DOHH2 (cell line): ENCODE data around the gene SFRP5.

Experiments
- H3F3A ChIP-seq: fragments of 200-600 bp; sonication (generic), shearing (Covaris generic); 2 replicates; pipeline ENCODE4 v1.6.0; 2016; ENCODE audit warnings: antibody characterized with exemption, mild to moderate bottlenecking; ENCODE audit not compliant: control insufficient read depth, insufficient read depth
- H3K27ac ChIP-seq: fragments of 200-600 bp; sonication (generic); 2 replicates; pipeline ENCODE4 v1.5.1; 2014; ENCODE audit warnings: low read depth, mild to moderate bottlenecking, low read length, moderate library complexity
- H3K27me3 ChIP-seq: fragments of 200-600 bp; sonication (generic); 2 replicates; pipeline ENCODE4 v1.6.1; 2014; ENCODE audit warnings: mild to moderate bottlenecking, low read length, mixed read lengths; ENCODE audit not compliant: control insufficient read depth
- H3K36me3 ChIP-seq: fragments of 200-600 bp; sonication (generic); 2 replicates; pipeline ENCODE4 v1.6.1; 2014; ENCODE audit warnings: mild to moderate bottlenecking, low read length, moderate library complexity, mixed read lengths; ENCODE audit not compliant: control insufficient read depth
- H3K4me1 ChIP-seq: fragments of 200-600 bp; sonication (generic); 2 replicates; pipeline ENCODE4 v1.6.1; 2014; ENCODE audit warnings: mild to moderate bottlenecking, low read length, mixed read lengths; ENCODE audit not compliant: control insufficient read depth
- H3K4me2 ChIP-seq: fragments of 200-600 bp; sonication (generic); 2 replicates; pipeline ENCODE4 v1.6.0; 2014; ENCODE audit warnings: mild to moderate bottlenecking, low read length, moderate library complexity
- H3K4me3 ChIP-seq: fragments of 200-600 bp; sonication (generic); 2 replicates; pipeline ENCODE4 v1.5.1; 2014; ENCODE audit warnings: mild to moderate bottlenecking, low read length, mixed read lengths
- H3K79me2 ChIP-seq: fragments of 200-600 bp; sonication (generic); 2 replicates; pipeline ENCODE4 v1.6.1; 2014; ENCODE audit warnings: mild to moderate bottlenecking, low read length, mixed read lengths; ENCODE audit not compliant: control insufficient read depth
- H3K9me2 ChIP-seq: fragments of 200-600 bp; sonication (generic); replicated peaks from 2 replicates; pipeline ENCODE4 v1.6.1; 2014; ENCODE audit warnings: mild to moderate bottlenecking, low read length, mixed read lengths; ENCODE audit not compliant: control insufficient read depth
- H3K9me3 ChIP-seq: fragments of 200-600 bp; sonication (generic); 2 replicates; pipeline ENCODE4 v1.6.1; 2014; ENCODE audit warnings: antibody characterized with exemption, low read length, mixed read lengths; ENCODE audit not compliant: control insufficient read depth, insufficient read depth
- H4K20me1 ChIP-seq: fragments of 200-600 bp; sonication (generic); 2 replicates; pipeline ENCODE4 v1.6.0; 2014; ENCODE audit warnings: low read depth, mild to moderate bottlenecking, antibody characterized with exemption, low read length, moderate library complexity; ENCODE audit not compliant: control insufficient read depth, insufficient read depth
- EZH2phosphoT487 ChIP-seq: fragments of 200-600 bp; sonication (generic); IDR thresholded peaks from 2 replicates; pipeline ENCODE4 v1.6.1; 2017; ENCODE audit warnings: borderline replicate concordance, mild to moderate bottlenecking, antibody characterized with exemption, low read length, moderate library complexity, mixed read lengths
- TF ChIP-seq, protein P1 (sequence below): fragments of 200-600 bp; sonication (generic); IDR thresholded peaks from one replicate; pipeline ENCODE4 v1.5.1; 2014; ENCODE audit warnings: antibody characterized with exemption, mild to moderate bottlenecking, low read depth, low read length; ENCODE audit not compliant: poor library complexity, severe bottlenecking

The SFRP5 gene

GRCh38 chr10:97754726-97755125 lies 17.1 kb downstream of the SFRP5 start:
- H3K27me3 ChIP-seq, result no peaks in the 10 kb centered on the region
- H3K9me2 ChIP-seq, result no peaks in the 10 kb centered on the region
- peaks cover 87% of the 10 kb centered on the region for H3K36me3 ChIP-seq

GRCh38 chr10:97752956-97753355 lies 18.8 kb downstream of the SFRP5 start:
- Histone ChIP-seq H3F3A (no peaks in the 10 kb centered on the region), H3K79me2 (no peaks in the 10 kb centered on the region), H3K27ac (no peak overlapping the region), H3K9me3 (no peaks in the 10 kb centered on the region), H3K9me2 (no peaks in the 10 kb centered on the region), H4K20me1 (no peaks in the 10 kb centered on the region), H3K36me3 (peaks cover 97% of the 10 kb centered on the region), H3K4me3 (no peak overlapping the region), H3K27me3 (no peaks in the 10 kb centered on the region), H3K4me1 (no peaks in the 10 kb centered on the region), H3K4me2 (no peak overlapping the region)
- TF ChIP-seq EZH2phosphoT487, result no peak
- TF ChIP-seq, protein P1, sequence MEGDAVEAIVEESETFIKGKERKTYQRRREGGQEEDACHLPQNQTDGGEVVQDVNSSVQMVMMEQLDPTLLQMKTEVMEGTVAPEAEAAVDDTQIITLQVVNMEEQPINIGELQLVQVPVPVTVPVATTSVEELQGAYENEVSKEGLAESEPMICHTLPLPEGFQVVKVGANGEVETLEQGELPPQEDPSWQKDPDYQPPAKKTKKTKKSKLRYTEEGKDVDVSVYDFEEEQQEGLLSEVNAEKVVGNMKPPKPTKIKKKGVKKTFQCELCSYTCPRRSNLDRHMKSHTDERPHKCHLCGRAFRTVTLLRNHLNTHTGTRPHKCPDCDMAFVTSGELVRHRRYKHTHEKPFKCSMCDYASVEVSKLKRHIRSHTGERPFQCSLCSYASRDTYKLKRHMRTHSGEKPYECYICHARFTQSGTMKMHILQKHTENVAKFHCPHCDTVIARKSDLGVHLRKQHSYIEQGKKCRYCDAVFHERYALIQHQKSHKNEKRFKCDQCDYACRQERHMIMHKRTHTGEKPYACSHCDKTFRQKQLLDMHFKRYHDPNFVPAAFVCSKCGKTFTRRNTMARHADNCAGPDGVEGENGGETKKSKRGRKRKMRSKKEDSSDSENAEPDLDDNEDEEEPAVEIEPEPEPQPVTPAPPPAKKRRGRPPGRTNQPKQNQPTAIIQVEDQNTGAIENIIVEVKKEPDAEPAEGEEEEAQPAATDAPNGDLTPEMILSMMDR, result no peak

More at GRCh38 chr10:97754726-97755125, 17.1 kb downstream of the SFRP5 start:
- Histone ChIP-seq H3K4me2 (no peak overlapping the region), H4K20me1 (no peaks in the 10 kb centered on the region), H3K9me3 (no peaks in the 10 kb centered on the region), H3K4me3 (no peak overlapping the region), H3K27ac (no peak overlapping the region), H3F3A (no peaks in the 10 kb centered on the region), H3K79me2 (no peaks in the 10 kb centered on the region), H3K4me1 (no peaks in the 10 kb centered on the region)
- TF ChIP-seq, protein P1, result no peak
- TF ChIP-seq EZH2phosphoT487, result no peak

GRCh38 chr10:97748116-97748515 lies 23.7 kb downstream of the SFRP5 start:
- Histone ChIP-seq H3K36me3 (peaks cover 93% of the 10 kb centered on the region), H3K9me3 (no peaks in the 10 kb centered on the region), H3K4me3 (no peak overlapping the region), H4K20me1 (no peaks in the 10 kb centered on the region), H3K4me1 (no peaks in the 10 kb centered on the region), H3K27ac (no peak overlapping the region), H3K27me3 (no peaks in the 10 kb centered on the region), H3K79me2 (peaks cover 15% of the 10 kb centered on the region), H3F3A (no peaks in the 10 kb centered on the region), H3K4me2 (no peak overlapping the region), H3K9me2 (no peaks in the 10 kb centered on the region)
- no peak for TF ChIP-seq EZH2phosphoT487
- TF ChIP-seq, protein P1, result no peak
